GM21717 (cell line): ENCODE results near the gene TBC1D10A.

Experiments
- ATAC-seq: cut with Tn5 transposase; IDR thresholded peaks from one replicate; pipeline ENCODE4 v1.9.1; 2021; ENCODE audit warnings: mild to moderate bottlenecking, moderate library complexity; ENCODE audit not compliant: unreplicated experiment

Gene TBC1D10A

DNA sequence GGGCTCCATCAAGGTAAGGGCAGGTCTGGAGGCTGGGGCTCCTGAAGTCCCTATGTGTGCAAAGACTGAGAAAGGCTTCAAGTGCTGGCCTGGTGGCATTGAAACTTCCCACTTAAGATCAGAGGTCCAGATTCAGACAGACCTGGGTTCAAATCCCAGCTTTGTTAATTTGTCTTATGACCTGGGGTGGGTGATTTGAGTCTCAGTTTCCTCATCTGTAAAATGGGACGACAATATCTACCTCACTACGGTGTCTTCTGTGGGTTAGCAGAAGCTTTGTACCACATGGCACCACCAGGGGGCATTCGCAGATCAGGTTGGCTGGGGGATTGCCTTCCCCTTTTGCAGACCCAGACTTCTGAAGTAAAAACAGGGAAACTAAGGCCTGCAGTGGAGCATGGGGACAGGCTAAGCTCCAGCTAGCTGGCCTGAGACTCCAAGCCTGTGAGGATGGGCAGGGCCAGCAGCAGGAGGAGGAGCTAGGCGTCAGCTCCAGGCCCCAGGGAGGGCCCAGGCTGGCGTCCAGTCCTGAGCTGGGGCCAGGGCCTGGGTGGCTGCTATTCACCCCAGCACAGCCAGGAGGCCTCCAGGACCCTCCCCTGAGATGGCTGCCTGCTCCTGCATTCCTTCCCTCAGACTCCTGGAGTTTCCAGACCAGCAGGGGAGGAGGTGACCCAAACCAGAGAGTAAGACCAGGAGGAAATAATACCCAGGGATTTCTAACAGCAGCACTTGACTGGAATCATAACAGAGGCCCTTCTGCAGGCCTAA, 38.9 kb downstream of the TBC1D10A start:
- ATAC-seq = no peak

DNA sequence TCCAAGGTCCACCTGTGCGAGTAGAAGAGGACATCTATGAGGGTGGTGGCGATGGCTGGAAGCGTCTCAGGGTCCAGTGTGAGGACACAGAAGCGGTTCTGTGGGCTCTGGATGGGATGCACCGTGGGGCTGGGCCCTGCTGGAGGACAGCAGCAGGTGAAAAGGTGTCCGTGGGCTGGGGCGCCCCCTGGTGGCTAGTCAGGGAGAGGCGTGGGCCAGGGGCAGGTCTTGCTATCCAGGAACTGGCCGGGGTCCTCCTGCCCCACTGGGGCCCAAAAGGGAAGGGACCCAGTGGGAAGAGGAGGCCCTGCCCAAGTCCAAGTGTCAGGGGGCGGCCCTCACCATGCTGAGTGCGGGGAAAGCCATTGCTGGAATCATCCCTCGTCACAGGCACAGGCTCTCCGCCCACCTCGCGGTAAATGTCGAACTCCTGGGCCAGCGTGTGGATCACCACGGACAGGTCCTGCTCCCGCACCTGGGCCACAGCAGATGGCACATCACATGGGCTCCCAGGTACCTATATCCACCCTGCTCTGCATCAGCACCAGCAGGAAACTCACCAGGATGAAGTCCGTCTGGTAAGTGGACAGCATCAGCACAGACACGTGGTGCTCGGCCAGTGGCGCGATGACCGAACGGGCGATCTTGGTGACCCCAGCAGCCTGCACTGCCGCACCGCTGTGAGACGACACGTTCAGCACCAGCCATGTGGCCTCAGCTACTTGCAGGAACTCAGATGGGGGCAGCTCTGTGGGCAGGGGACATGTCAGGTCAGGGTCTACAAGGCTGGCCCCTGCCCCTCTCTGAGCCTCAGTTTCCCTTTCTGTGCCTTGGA, 39.7 kb downstream of the TBC1D10A start:
- ATAC-seq = no peak

DNA sequence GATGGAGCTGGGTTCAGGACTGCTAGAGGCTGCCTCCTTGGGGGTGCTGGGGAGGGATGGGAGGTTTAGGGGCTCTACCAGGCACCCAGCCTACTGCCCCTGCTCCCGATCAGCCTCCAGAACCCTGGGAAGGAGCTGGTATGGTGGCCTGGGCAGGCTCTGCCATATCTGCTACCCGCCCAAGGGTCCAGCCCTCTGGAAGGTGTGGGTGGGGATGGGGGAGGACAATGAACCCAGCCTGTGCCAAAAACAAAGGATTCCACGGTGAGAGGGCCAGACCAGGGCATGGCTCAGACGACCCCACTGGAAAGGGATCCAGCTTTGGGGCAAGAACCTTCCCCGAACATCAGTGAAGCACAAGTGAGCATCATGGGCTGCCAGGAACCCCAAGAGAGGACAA, 40.4 kb downstream of the TBC1D10A start:
- no peak for ATAC-seq

DNA sequence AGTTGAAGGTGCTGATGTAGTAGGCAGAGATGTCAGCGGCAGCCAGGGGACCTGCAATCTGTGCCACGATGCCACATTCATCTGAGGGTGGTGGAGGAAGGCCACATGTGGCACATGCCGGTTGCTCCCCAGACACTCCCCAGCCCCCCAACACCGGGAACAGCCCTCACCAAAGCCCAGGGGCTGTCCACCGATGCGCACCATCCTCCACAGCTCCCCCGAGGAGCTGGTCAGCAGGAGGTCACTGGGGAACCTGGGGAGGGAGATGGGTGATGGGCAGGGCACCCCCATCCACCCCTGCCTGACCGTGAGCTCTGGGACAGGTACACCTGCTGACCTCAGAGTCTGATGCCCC, 40.9 kb downstream of the TBC1D10A start:
- no peak for ATAC-seq

DNA sequence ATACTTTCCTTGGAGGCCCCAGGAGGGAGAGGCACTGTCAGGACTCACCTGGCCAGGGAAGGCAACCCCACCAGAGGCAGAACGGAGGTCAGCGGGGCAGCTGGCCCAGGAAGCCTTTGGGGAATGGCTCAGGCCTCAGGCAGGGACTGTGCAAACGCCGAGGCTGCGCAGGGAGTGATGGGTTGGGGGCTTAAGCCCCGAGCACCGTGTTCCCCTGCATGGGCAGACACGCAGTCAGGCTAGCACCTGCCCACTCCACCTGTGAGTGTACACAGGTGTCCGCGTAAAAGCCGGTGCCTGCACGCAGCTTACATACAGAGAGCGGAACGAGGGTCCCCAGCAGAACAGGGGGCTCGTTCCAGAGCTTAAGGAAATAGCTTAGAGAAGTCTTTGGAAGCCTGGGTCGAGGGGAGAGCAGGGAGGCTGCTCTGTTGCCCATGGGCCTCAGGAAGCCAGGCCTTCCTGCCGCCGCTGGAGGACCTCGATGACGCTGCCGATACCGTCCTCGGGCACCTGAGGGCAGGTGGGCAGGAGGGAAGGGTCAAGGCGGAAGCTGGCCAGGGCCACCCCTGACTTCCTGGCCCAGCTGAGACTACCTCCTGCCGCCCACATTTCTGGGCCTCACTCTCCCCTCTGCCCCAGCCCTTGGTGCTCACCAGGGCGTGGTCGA, 41.4 kb downstream of the TBC1D10A start:
- no peak for ATAC-seq

DNA sequence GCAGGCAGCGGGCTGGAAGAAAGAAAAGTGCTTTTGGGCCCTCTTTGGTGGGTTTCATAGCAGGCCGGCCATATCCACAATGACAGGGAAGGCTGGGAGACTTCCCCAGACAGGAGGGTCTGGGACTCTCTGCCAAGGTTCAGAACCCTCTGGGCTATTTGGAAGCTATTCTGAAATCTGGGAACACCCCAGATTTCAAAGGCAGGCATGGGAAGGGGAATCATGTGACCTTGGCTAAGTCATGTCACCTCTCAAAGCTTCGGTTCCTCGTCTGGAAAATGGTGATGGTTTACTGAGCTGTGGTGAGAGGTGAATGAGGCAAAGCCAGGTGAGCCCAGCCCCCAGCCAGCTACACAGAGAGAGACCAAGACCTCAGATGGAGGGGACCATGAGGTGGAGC, 42.1 kb downstream of the TBC1D10A start:
- ATAC-seq = no peak

DNA sequence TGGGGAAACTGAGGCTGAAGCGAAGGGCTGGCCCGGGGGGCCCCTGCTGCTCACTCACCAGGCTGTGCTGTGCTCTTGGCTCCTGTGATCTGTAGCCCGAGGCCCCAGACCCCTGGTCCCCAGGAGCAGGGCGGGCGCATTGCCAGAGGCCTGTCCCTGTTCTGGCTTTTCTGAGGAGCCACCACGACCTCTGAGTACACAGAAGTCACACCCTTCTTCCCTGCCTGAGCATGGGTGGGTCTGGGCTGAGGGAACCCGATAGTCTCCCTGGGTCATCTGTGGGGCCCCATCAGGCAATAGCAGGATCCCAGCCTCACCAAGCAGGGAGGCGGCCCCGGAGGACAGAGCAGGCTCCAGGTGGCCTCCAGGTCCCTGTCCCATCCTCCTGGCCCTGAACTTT, 42.6 kb downstream of the TBC1D10A start:
- no peak for ATAC-seq

DNA sequence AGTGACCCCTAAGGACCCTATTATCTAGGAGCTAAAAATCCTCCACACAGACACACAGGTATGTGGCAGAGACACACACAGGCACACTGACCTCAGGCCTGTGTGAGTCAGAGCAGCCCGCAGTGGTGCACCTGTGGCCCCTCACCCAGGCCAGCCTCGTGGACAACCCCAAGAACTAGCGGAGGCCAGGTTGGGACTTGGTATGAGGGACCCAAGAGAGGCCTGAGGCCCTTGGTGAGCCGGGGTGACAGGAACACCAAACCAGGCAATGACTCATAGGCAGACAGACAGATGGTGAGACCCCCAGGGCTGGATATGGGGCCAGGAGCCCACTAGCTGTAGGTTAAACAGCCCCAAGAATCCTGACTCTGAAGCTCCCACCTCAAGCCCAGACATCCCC, 43.4 kb downstream of the TBC1D10A start:
- no peak for ATAC-seq

DNA sequence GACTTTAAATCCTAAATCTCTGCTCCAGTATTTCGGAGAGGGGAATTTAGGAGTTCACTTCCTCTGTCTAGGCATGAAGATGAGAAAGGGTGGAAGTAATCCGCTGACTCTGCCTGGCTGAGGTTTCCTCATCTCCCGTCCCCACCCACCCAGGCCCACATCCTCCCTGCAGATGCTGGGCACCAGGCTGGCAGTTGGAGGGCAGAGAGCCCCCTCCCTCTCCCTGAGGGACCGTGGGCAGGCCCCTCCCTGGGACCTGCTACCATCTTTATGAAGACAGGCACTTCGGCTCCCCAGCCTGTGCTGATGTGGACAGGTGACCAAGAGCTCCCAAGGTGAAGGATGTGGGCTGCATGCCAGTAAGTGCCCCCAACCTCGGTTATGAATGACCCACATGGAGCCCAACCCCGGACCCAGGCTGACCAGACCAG, 44.1 kb downstream of the TBC1D10A start:
- ATAC-seq = no peak

DNA sequence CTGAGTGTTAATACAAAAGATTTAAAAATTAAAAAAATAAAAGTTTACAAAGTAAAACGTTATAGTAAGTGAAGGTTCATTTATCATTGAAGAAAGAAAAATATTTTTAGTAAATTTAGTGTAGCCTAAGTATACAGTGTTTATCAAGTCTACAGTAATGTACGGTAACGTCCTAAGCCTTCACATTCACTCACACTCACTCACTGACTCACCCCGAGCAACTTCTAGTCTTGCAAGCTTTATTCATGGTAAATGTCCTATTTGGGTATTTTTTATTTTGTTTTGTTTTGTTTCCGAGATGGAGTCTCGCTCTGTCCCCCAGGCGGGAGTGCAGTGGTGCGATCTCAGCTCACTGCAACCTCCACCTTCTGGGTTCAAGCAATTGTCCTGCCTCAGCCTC, 46.2 kb downstream of the TBC1D10A start:
- ATAC-seq = no peak

DNA sequence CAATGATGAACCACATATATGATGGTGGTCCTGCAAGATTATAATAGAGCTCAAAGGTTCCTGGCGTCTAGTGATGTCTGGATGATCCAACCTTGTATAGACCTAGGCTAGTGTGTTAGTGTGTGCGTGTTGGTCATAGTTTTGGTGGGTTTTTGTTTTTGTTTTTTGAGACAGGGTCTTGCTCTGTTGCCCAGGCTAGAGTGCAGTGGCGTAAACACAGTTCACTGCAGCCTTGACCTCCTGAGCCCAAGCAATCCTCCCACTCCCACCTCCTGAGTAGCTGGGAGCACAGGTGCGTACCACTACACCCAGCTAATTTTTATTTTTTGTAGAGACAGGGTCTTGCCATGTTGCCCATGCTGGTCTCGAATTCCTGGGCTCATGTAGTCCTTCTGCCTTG, 46.8 kb downstream of the TBC1D10A start:
- ATAC-seq = no peak

DNA sequence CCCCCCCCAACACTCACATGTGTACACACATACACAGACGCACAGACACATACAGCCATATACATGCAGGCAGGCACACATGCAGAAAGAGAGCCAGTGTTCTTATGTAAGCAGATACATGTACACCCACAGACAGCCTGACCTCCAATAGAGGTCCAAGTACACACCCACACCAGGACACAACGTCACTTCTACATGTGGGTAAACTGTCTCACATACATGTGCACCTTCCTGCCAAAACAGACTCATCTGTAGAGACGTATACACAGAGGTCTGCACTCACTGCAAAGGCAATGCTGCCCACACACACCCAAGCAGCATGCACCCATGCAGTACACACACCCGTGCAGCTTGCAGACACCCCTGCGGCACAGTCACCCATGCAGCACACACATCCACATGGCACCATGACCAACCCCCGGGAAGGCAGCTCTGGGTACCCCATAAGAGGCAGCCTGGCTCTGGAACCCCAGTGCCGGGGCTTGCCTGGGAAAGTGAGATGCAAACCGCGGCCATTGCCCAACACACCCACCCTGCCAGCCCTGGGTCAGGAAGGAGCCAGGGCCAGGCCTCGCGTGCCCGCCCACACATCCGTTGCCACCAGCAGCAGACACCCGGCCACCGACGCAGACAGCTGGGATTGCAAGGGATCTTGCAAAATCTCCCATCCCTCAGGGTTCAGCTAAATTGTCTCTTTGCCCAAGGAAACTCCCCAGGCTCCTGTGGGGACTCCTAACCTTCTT, 47.5 kb downstream of the TBC1D10A start:
- ATAC-seq = no peak

DNA sequence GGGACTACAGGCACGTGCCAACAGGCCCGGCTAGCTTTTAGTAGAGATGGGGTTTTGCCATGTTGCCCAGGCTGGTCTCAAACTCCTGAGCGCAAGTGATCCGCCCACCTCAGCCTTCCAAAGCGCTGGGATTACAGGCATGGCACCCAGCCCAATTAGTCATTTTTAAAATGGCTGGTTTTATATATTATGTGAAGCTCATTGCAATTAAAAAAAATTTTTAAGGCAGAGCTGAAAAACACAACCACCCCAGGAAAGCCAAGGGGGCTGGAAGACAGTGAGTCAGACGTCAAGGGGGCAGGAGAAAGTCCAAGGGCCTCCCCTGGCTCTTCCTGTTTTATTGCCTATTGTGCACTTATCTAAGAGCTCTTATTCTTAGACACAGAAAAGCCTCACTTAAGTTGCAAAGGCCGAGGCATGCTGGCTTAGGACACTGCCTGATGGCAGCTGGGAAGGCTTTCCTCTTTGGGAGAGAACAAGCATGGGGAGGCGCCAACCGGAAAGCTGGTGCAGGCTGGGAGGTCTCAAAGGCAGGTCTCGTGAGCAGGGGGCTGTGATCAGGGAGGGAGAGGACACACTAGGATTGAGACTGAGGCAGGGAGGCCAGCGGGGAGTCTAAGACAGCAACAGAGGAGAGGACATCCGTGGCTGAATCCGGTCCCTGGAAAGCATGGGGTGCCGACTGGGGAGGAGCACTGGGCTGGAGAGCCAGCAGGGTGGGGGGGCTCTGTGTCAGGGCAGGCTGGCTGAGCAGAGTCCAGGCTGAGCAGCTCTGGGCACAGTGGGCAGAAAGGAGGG, 49.0 kb downstream of the TBC1D10A start:
- ATAC-seq = no peak

DNA sequence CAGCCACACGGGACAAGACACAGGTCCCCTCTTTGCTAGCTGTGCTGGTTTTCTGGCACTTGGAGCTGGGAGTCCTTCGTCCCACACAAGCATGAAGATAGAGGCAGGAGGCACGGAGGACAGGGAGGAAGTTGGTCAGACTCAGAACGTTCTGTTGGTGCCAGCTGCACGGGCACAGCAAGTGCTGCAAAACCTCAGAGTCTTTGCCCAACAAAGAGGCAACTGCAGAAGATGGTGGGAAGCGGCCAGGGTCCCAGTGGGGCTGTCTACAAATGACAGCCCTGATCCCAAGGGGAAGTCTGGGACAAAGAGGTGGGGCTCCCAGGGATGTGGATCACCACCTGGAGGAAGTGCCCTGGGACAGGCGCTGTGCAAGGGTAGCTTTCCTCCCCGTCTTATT, 50.7 kb downstream of the TBC1D10A start:
- ATAC-seq = no peak

DNA sequence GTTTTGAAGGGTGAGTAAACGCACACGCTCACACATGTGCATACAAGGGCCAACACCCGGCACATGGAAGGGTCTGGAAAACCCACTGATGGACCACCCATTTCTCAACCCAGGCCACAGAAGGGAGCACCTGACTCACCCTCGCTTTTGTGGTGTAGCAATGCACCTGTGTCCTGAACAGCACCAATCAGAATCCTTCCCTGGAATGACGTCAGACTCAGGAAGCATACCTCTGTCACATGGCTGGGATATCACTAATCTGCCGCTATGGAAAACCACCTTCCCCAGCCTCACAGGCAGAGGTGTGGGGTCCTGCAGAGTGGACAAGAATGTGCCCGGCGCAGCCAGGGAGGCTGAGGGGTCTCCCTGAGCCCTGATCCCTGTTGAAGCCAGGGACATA, 51.1 kb downstream of the TBC1D10A start:
- no peak for ATAC-seq

DNA sequence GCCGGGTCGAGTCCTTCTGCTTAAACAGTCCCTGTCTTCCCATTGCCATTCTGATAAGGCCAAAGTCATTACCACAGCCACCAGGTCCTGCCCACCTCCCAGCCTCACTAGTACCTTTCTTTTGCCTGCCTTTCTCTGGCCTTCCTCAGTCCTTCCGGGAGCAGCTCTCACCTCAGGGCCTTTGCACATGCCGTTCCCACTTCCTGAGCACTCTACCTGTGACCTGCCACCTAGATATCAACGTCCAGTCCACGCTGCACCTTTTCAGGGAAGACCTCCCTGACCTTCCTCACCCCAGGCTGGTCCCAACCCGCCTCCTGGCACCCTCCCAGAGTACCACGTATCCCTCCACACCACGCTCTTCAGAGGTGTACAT, 52.3 kb downstream of the TBC1D10A start:
- no peak for ATAC-seq

DNA sequence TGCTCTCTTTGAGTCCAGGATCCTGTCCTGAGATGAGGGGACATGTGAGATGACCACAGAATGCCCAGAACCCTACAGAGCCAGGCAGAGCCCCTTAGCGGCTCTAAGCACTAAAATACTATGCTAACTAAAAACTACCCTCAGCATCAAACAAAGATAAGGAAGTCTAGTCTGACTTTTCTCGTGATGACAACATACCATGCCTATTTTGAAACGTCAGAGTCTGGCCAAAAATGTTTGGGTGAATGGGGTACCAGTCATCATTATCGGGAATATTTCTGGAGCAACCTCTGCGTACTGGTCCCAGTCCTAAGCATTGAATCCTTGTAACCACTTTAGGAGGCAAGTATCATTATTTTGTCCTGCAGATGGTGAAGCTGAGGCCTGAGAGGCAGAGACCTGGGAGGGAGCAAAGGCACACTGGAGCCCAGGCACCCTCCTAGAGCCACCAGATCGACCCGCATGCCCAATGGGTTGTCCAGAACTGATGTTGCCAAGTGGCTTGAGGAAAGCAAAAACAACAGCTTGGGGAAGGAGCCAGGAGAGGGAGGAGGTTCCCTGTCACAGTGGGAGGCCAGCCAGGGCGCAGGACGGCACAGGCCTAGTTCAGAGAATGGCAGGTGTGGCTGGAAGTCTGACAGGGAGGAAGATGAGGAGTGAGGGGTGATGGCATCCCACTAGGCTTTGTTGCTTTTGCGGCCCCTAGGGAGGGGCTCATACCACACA, 52.9 kb downstream of the TBC1D10A start:
- ATAC-seq = no peak

DNA sequence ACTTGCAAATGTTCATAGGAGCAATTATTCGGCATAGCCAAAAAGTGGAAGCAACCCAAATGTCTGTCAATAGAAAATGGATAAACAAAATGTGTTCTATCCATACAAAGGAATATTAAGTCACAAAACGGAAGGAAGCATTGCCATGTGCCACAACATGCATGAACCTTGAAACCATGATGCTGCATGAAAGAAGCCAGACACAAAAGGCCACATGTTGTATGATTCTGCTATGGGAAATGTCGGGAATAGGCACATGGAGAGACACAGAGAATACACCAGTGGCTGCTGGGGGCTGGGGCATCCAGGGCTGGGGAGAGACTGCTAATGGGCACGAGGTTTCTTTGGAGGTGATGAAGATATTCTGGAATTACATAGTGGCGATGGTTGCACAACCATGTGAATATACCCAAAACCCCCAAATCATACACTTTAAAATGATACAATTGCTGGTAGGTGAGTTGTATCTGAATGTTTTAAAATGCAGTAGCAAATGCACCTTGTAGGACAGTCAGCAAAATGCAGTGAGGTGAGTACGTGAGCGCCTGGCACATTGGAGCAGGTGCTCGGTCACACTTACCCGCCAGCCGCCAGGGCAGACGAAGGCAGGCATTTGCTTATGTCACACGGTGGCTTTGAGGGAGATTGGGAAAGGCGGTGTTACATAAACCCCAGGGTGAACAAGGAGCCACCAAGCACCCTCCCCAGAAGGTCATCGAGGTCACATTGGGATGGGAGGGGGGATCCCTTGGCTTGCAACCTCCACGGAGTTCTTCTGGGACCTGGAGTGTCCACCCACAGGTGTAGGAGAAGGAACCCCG, 53.8 kb downstream of the TBC1D10A start:
- no peak for ATAC-seq

DNA sequence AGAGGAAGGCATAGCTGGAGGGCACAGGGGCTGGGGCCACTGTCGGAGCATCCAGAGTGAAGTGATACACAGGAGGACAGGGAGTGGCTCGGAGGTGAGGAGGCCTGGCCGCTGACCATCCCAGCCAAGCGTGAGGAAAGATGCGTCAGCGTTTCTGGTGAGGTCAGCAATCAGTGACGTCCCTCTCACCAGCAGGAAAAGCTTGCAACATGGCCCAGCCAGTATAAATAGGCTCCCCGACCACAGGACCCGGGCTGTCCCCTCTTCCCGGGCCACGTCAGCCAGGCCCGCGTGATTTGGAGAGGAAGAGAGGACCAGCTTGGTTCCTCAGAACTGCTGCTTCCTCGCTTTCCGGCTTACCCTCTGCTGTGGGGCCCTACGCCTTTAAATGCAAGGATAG, 55.9 kb downstream of the TBC1D10A start:
- ATAC-seq = no peak
